Measurements from ENCODE around the gene ADAMTSL3.

The ADAMTSL3 gene

GRCh38 chr15:83890587-83890986 is 236.7 kb downstream of the ADAMTSL3 start:
- no peak for DNase-seq (ENCODE audit: low spot score)
- in situ Hi-C loops (cut with MboI; ENCODE audit: low sequenced_read_pairs, unreplicated experiment) = no loop called here
- no peak for TF ChIP-seq CTCF (IDR thresholded peaks at IDR 0.05; ENCODE audit: borderline replicate concordance, control extremely low read depth, extremely low read depth, insufficient read depth, missing control alignments)

GRCh38 chr15:83892498-83892897 is 238.6 kb downstream of the ADAMTSL3 start:
- DNase-seq (ENCODE audit: low spot score) = no peak
- TF ChIP-seq CTCF (IDR thresholded peaks at IDR 0.05; ENCODE audit: borderline replicate concordance, control extremely low read depth, extremely low read depth, insufficient read depth, missing control alignments) = no peak
- in situ Hi-C loops (cut with MboI; ENCODE audit: low sequenced_read_pairs, unreplicated experiment) = no loop called here

- in situ Hi-C loops (cut with MboI; ENCODE audit: low sequenced_read_pairs, unreplicated experiment) = no loop called here
- no peak for TF ChIP-seq CTCF (IDR thresholded peaks at IDR 0.05; ENCODE audit: borderline replicate concordance, control extremely low read depth, extremely low read depth, insufficient read depth, missing control alignments)
Observed at GRCh38 chr15:83893308-83893707, 239.4 kb downstream of the ADAMTSL3 start.

GRCh38 chr15:83897037-83897436 is 243.1 kb downstream of the ADAMTSL3 start:
- in situ Hi-C loops (cut with MboI; ENCODE audit: low sequenced_read_pairs, unreplicated experiment) = no loop called here
- no peak for DNase-seq (ENCODE audit: low spot score)
- no peak for TF ChIP-seq CTCF (IDR thresholded peaks at IDR 0.05; ENCODE audit: borderline replicate concordance, control extremely low read depth, extremely low read depth, insufficient read depth, missing control alignments)

More at GRCh38 chr15:83893308-83893707, 239.4 kb downstream of the ADAMTSL3 start:
- no peak for DNase-seq (ENCODE audit: low spot score)

- TF ChIP-seq CTCF (IDR thresholded peaks at IDR 0.05; ENCODE audit: borderline replicate concordance, control extremely low read depth, extremely low read depth, insufficient read depth, missing control alignments) = no peak
- no peak for DNase-seq (ENCODE audit: low spot score)
- in situ Hi-C loops (cut with MboI; ENCODE audit: low sequenced_read_pairs, unreplicated experiment) = no loop called here
Observed at GRCh38 chr15:83898361-83898760, 244.4 kb downstream of the ADAMTSL3 start.

GRCh38 chr15:83899670-83900069 is 245.7 kb downstream of the ADAMTSL3 start:
- in situ Hi-C loops (cut with MboI; ENCODE audit: low sequenced_read_pairs, unreplicated experiment) = no loop called here
- TF ChIP-seq CTCF (IDR thresholded peaks at IDR 0.05; ENCODE audit: borderline replicate concordance, control extremely low read depth, extremely low read depth, insufficient read depth, missing control alignments) = no peak
- DNase-seq (ENCODE audit: low spot score) = no peak

All from GM13976 (cell line).